NCI-H1417 treated with DMSO at 0.1 percent for 48 hours (cell line): Measurements from ENCODE around the gene ANO9.
"Not testable (repeated sequence)": the region's sequence is repeated elsewhere in the genome, so short reads cannot be mapped to it uniquely, and the experiment has no call there.

ENCODE experiments used
- DNase-seq: peaks from one replicate; lab custom pipeline; 2025; lab: John Stamatoyannopoulos, UW

ANO9 gene

DNA sequence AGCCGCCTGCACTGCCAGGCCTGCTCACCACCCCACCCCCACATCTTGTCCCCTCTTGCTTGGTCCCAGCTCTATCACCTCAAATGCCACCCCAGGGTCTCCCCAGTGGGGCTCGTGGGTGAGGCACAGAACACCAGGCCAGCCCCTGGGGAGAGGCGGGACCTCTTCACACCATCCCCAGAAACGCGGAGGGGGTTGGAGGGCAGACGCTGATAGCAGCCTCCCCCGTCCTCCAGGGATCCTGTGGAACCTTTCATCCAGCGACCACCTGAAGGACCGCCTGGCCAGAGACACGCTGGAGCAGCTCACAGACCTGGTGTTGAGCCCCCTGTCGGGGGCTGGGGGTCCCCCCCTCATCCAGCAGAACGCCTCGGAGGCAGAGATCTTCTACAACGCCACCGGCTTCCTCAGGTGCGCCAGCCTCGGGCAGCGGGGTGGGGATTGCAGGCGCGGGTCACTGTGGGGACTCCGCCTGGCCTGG lies 42.0 kb downstream of the ANO9 start:
- no peak for DNase-seq

- no peak for DNase-seq
These were observed 43.0 kb downstream of the ANO9 start for GRCh38 chr11:398826-399225.

- DNase-seq, result no peak
These were observed 44.8 kb downstream of the ANO9 start for GRCh38 chr11:396948-397548.

- no peak for DNase-seq
These were observed 45.3 kb downstream of the ANO9 start for GRCh38 chr11:396511-396947.

GRCh38 chr11:395866-396265 lies 45.9 kb downstream of the ANO9 start:
- no peak for DNase-seq

DNA sequence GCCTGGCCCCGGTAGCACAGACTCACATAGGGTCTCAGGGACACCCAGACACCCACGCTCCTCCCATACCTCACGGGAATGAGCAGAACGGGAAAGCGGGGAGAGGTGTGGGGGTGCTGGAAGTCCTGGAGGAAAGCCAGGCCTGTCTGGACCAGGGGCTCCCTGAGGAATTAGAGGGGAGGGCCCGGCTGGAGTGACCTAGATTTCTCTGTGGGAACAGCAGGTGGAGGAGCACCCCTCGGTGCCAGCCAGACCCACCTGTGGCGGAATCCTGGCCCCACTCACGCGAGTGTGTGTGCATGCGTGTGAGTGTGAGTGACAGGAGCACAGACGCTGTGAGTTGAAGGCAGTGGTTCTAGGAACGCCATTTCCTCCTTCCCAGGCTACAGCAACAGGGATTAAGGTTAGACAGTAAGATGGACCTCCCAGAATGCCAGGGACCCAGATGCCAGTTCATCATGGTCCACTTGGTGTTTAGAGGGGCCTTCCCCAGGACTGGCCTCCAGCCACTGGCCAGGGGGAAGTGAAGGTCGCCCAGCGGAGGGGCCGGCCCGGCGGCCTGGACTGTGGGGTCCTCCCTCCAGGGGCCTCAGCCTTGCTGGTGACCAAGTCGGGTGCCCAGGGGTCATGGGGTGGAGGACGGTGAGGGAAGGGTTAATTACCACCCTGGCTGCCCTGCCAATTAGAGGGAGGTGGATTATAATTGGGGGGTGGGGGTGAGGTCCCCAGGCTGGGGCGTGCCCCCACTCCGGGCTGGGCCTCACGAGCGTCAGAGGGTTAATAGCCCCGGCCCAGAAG lies 46.8 kb downstream of the ANO9 start:
- no peak for DNase-seq

DNA sequence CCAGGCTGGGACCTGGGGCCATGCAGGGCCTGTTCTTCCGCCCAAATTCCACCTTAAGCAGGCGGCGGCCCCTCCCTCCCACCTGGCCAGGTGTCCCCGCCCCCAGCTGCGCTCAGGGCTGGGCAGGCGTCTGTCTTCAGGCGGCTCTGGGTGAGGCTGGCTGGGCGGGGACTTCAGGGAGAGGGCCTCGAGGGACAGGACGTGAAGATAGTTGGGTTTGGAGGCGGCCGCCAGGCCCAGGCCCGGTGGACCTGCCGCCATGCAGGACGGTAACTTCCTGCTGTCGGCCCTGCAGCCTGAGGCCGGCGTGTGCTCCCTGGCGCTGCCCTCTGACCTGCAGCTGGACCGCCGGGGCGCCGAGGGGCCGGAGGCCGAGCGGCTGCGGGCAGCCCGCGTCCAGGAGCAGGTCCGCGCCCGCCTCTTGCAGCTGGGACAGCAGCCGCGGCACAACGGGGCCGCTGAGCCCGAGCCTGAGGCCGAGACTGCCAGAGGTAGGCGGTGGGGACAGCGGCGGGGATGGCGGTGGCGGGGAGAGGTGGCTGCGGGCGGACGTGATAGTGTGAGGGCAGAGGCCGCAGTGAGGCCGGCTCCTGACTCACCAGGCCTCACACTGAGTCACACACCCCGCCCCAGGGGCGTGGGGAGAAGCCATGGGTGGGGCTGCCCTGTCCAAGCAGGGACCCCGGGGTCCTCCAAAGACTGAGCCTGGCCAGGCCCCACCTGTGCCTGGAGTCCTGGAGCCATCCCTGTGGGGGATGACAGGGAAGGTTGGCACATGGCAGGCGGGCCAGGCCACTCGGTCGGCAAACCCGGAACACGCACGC lies 47.6 kb downstream of the ANO9 start, which contains the start of gene PKP3:
Gene PKP3 (plus strand): TSS at position 176 of the 824 bp plus-strand sequence. CDS start 84 bp downstream, at position 260.
- no peak for DNase-seq

DNA sequence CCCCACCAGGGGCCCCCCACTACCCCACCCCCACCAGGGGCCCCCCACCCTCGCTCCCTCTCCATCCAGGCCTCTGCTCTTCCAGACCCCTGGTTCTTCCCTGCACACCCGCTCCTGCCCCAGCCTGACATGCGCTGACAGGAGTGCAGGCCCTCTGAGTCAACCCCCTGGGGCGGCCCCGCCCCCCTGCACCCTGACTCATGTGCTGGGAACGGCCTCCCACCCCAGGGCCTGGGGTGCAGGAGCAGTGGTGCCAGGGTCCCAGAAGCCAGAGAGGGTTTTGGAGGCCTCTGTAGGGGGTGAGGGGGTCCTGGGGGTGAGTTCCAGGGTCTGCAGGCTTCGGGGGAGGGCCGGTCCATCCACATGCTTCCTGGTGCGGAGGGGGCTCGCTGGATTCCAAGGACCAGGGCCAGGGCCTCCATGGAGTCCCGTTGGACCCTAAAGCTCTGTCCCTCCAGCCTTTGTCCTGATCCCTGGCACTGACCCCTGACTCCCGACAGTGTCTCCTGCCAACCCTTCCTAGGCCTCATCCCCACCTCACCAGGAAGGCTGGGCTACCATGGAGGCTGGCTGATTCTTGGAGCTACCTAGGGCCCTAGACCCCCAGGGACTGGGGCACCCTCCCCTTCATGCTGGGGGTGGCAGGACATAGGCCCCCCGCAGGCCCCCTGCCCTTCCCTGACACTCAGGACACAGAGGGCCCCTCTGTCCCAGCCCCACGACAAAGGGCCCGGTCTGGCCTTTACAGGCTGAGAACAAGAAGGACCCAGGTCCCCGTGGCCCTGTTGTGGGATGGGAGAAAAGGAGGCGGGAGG lies 48.4 kb downstream of the ANO9 start:
- no peak for DNase-seq

GRCh38 chr11:392102-392777 lies 49.6 kb downstream of the ANO9 start:
- no peak for DNase-seq

GRCh38 chr11:391117-392017 lies 50.4 kb downstream of the ANO9 start:
- DNase-seq, result no peak

DNA sequence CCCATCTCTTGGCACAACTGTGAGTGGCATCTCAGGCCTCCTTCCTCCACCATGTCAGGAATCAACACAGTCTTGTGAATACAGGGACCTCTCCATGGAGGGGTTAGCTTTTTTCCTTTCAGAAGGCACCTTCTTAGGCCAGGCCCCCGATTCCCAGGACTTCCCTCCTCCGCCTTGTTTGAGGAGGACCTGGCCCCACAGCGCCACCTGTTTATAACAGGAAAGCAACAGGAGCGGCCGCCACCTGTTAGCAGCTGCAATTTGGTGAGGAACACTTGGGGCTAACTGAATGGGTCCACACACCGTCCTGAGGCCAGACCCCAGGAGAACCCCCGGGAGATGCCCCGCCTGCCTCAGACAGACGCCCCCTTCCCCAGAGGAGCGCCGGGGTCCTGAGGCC lies 51.6 kb downstream of the ANO9 start:
- DNase-seq, result no peak

GRCh38 chr11:389369-389768 lies 52.4 kb downstream of the ANO9 start:
- not testable (repeated sequence) for DNase-seq

DNA sequence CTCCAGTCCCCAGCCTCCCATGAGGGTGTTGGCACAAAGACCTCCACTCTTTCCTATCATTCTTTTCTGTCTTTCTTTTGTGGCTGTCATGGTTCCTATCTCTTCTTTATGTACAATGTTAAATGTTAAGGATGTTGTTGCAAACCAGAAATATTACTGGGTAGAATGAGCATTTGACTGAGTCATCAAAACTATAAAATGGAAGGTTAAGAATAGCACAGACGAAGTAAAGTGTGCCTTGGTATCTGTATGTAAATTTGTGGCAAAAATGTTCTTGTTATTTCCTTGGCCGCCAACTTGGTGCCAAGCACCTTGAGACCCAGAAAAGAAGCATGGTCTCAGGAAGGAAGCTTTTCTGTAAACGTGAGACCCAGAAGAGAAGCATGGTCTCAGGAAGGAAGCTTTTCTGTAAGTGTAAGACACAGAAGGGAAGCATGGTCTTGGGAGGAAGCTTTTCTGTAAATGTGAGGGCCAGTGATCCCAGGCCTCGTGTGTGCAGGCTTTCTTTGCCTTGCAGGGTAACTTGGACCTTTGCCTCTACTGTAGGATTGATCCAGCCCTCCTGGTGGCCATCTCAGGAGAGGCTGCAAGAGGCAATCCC lies 54.5 kb downstream of the ANO9 start:
- DNase-seq, result no peak

- no peak for DNase-seq
These were observed 55.3 kb downstream of the ANO9 start for GRCh38 chr11:386483-386882.

DNA sequence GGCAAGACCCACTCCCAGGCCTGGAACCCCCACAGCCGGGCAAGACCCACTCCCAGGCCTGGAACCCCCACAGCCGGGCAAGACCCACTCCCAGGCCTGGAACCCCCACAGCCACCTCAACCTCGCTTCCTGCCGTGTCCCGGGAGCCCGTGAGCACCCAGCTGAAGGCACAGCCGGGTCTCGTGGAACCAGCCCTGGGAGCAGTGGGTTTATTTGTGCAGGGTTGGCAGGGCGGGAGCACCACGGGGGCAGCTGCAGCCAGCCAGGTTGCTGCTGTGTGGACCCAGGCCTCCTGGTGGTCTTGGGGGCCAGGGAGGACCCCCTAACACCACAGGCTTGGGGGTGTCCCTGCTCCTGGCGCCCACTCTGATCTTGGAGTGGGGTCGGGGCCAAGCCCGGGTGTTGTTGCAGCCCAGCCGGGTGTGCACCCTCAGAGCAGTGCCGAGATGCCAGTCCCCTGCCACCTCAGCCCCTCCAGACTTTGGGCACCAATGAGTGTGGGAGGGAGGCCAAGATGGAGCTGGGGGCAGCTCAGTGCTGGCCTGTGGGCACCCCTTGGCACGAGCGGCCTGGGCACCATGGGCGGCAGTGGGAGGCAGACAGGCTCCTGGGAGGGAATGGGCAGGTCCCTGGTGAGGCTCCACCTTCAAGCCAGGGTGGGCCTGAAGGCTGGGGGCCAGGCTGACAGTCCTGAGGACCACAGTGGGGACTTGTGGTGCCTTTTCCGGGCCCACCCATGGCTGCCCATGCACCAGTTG lies 56.0 kb downstream of the ANO9 start:
- no peak for DNase-seq

GRCh38 chr11:384511-384910 lies 57.3 kb downstream of the ANO9 start:
- DNase-seq, result no peak

GRCh38 chr11:383431-383830 lies 58.4 kb downstream of the ANO9 start:
- DNase-seq, result no peak

DNA sequence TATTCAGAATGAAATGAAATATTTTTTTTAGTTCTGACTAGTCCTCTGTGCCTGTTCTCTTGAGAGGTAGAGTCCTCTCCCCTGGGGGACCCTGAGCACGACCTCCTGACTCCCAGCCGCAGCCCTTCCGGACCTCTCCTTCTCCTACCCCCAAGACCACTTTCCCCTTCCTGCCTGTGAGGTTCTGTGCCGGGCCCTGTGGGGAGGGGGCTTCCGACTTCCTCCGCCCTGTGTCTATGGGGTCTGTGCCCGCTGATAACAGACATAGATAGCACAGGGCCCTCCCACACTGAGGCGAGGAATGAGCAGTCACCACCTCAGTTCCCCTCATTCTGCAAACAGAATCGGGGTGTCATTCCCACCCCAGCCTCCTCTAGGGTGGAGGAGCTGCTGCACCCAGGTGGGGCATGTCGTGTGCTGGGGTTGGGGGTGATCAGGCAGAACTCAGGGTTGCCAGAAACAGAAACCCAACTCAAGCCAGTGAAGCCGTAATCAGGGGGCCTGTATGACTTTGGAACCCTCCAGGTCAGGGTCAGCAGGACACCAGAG lies 59.7 kb downstream of the ANO9 start:
- no peak for DNase-seq
